ENCODE data around the gene VENTX.

The VENTX gene

DNA sequence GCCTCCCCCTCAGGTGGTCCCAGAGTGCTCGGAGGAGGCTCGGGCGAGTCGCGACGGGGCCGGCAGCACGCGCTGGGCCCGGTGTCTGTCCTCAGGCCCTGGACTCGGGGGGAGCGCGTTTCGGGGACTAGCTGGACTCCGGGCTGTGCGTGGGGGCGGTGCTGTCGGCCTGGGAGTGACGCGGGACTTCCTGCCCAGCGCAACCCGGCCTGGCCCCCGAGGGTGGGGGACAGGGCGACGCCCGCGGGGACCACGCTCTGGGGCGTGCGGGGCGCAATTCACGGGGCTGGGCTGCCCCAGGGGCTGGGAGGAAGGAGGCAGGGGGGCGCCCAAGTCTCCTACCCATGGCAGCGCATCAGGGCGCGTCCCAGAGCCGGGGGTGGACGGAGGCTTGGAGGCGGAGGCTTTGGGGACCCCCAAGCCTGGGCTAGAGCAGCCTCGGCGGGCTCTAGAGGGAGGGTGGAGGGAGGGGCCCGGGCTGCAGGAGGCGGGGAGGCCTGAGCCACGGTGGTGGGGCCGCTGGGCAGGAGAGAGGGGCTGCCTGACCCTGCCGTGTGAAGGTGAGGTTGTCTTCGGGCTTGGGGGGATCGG is 2.3 kb upstream of the VENTX start:
- TF ChIP-seq FOXP2 (optimal IDR thresholded peaks at IDR 0.05; ENCODE audit: control extremely low read depth, extremely low read length, insufficient read depth) (no peak), EZH2 (IDR thresholded peaks at IDR 0.05) (no peak)
- no peaks in the 10 kb centered on the region for H3K36me3 ChIP-seq (ENCODE audit: insufficient read depth, low read length)
- H3K9ac ChIP-seq (ENCODE audit: insufficient read length): no peak overlapping the region
- no peak overlapping the region for H3K27ac ChIP-seq
- H3K9me3 ChIP-seq (ENCODE audit: low read depth, low read length): no peaks in the 10 kb centered on the region
- H3K4me3 ChIP-seq: no peak overlapping the region
- no peak for DNase-seq (ENCODE audit: low read depth, low spot score)

DNA sequence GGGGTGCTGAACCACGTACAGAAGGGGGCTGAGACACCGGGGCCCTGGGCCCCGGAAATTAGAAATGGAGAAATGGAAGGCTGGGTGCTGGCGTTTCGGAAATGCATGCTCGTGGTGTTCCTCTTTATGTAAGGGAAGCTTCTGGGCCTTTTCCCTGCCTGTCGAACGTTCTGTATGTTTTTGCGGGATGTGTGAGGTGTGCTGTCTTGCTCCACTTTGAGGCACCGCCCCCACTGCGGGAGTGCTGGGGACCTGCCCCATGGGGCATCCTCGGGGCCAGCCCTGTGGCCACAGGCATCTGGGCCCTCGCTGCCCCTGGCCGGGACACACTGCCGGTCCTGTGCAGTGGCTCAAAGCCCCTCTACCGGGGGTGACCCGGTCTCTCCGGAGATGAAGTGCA is 1.7 kb upstream of the VENTX start:
- H3K9ac ChIP-seq (ENCODE audit: insufficient read length): no peak overlapping the region
- no peak for DNase-seq (ENCODE audit: low read depth, low spot score)
- no peak for TF ChIP-seq POLR2AphosphoS5 (IDR thresholded peaks at IDR 0.05; ENCODE audit: borderline replicate concordance, low read depth, low read length)
- TF ChIP-seq EZH2 (IDR thresholded peaks at IDR 0.05): no peak
- no peak for TF ChIP-seq FOXP2 (optimal IDR thresholded peaks at IDR 0.05; ENCODE audit: control extremely low read depth, extremely low read length, insufficient read depth)
- H3K9me3 ChIP-seq (ENCODE audit: low read depth, low read length): no peaks in the 10 kb centered on the region
- no peak overlapping the region for H3K4me3 ChIP-seq
- no peaks in the 10 kb centered on the region for H3K36me3 ChIP-seq (ENCODE audit: insufficient read depth, low read length)
- H3K27ac ChIP-seq: no peak overlapping the region

DNA sequence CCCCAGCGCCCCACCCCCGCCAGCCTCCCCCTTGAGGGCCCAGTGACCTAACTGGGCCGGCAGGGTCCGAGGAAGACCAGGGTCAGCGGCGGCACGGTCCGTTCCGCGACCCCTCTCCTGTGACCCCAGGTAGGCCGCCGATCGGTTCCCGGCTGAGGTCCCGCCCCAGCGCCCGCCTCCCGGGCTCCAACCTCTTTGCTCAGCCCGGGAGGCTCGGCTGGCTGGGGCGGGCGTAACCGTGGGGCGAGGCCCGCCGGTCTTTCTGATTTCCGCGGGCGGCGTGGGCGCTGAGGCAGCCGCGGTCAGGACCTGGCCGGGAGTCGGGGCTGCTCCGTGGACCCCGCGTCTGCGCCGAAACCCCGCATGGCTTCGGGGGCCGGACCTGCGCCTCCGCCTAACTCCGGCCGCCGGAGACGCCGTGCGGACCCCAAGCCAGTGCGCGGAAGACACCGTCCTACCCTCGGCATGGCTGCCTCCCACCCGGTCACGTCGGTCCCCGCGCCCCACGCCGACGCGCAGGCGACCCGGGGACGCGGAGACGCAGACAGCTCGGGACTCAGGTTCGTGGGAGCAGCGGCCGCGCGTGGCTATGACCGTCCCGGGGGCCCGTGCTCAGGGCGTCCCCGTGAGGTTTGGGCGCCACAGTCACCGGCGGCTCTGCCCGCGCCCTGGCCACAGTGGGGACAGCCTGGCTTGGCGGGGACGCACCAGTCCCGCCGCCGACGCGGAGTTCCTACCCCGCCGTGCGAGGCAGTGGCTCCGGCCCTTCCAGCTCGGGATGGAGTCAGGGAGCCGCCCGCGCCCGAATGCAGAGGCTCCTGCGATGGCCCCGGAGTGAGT is 1.0 kb upstream of the VENTX start:
- TF ChIP-seq FOXP2 (optimal IDR thresholded peaks at IDR 0.05; ENCODE audit: control extremely low read depth, extremely low read length, insufficient read depth): no peak
- no peak for TF ChIP-seq POLR2AphosphoS5 (IDR thresholded peaks at IDR 0.05; ENCODE audit: borderline replicate concordance, low read depth, low read length)
- TF ChIP-seq EZH2 (IDR thresholded peaks at IDR 0.05): no peak

GRCh38 chr10:133237241-133237587 is 441 bp upstream of the VENTX start:
- Histone ChIP-seq H3K36me3 (ENCODE audit: insufficient read depth, low read length) (no peaks in the 10 kb centered on the region), H3K27ac (no peak overlapping the region), H3K9ac (ENCODE audit: insufficient read length) (no peak overlapping the region), H3K4me3 (no peak overlapping the region), H3K9me3 (ENCODE audit: low read depth, low read length) (no peaks in the 10 kb centered on the region)
- TF ChIP-seq EZH2 (IDR thresholded peaks at IDR 0.05) (no peak), FOXP2 (optimal IDR thresholded peaks at IDR 0.05; ENCODE audit: control extremely low read depth, extremely low read length, insufficient read depth) (no peak), POLR2AphosphoS5 (IDR thresholded peaks at IDR 0.05; ENCODE audit: borderline replicate concordance, low read depth, low read length) (no peak)
- DNase-seq (ENCODE audit: low read depth, low spot score): no peak

More for the DNA sequence above, 1.0 kb upstream of the VENTX start:
- H3K9me3 ChIP-seq (ENCODE audit: low read depth, low read length): no peaks in the 10 kb centered on the region
- no peak overlapping the region for H3K9ac ChIP-seq (ENCODE audit: insufficient read length)
- no peak overlapping the region for H3K27ac ChIP-seq
- DNase-seq (ENCODE audit: low read depth, low spot score): no peak
- no peak overlapping the region for H3K4me3 ChIP-seq
- no peaks in the 10 kb centered on the region for H3K36me3 ChIP-seq (ENCODE audit: insufficient read depth, low read length)

- no peak overlapping the region for H3K4me3 ChIP-seq
- no peak overlapping the region for H3K9ac ChIP-seq (ENCODE audit: insufficient read length)
- no peak for DNase-seq (ENCODE audit: low read depth, low spot score)
- TF ChIP-seq EZH2 (IDR thresholded peaks at IDR 0.05): no peak
- TF ChIP-seq FOXP2 (optimal IDR thresholded peaks at IDR 0.05; ENCODE audit: control extremely low read depth, extremely low read length, insufficient read depth): no peak
- no peak for TF ChIP-seq POLR2AphosphoS5 (IDR thresholded peaks at IDR 0.05; ENCODE audit: borderline replicate concordance, low read depth, low read length)
- H3K36me3 ChIP-seq (ENCODE audit: insufficient read depth, low read length): no peaks in the 10 kb centered on the region
- H3K27ac ChIP-seq: no peak overlapping the region
- H3K9me3 ChIP-seq (ENCODE audit: low read depth, low read length): no peaks in the 10 kb centered on the region
These were observed 780 bp downstream of the VENTX start for GRCh38 chr10:133238466-133238804.

DNA sequence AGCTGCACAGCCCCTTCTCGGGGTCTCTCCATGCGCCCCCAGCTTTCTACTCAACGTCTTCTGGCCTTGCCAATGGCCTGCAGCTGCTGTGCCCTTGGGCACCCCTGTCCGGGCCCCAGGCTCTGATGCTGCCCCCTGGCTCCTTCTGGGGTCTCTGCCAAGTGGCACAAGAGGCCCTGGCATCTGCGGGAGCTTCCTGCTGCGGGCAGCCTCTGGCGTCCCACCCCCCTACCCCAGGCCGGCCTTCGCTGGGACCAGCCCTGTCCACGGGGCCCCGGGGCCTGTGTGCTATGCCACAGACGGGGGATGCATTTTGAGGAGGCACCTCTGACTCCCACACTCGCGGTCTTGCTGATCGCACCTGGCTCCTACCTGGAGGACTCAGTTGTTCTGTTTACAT is 2.3 kb downstream of the VENTX start:
- TF ChIP-seq FOXP2 (optimal IDR thresholded peaks at IDR 0.05; ENCODE audit: control extremely low read depth, extremely low read length, insufficient read depth): no peak
- no peak for TF ChIP-seq EZH2 (IDR thresholded peaks at IDR 0.05)
- no peak for TF ChIP-seq POLR2AphosphoS5 (IDR thresholded peaks at IDR 0.05; ENCODE audit: borderline replicate concordance, low read depth, low read length)
- no peaks in the 10 kb centered on the region for H3K36me3 ChIP-seq (ENCODE audit: insufficient read depth, low read length)
- no peaks in the 10 kb centered on the region for H3K9me3 ChIP-seq (ENCODE audit: low read depth, low read length)
- no peak overlapping the region for H3K9ac ChIP-seq (ENCODE audit: insufficient read length)
- no peak for DNase-seq (ENCODE audit: low read depth, low spot score)
- H3K27ac ChIP-seq: no peak overlapping the region
- H3K4me3 ChIP-seq: no peak overlapping the region

DNA sequence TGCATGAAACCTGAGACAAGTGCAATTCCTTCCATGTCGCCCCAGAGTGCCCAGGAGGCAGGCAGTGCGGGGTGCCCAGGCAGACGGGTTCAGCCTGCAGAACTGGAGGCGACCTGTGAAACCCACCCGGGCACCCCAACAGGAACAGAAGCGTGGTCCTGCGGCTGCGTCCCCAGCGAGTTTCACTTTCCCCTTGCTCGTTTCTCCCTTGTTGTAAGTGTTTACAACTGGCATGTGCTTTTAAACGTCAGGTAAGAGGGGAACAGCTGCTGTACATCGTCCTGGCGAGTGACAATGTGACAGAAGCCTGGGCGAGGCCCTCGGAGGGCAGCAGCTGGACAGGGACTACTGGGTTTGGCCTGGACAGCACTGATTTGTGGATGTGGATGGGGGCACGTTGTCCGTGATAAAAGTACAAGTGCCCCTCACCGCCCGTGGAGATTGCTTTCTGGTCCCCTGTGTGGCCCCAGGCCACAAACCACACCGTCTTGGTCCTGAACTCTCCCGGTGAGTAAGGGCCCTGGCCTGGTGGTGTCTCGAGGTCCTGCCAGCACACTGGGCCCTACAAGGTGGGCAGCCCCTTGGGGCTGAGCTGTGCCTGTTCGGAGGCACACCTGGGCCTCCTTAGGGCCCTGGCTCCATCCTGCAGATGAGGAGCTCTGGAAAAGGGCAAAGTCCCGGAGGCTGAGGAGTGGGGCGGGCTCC is 4.0 kb downstream of the VENTX start:
- Histone ChIP-seq H3K4me3 (no peak overlapping the region), H3K27ac (no peak overlapping the region), H3K9me3 (ENCODE audit: low read depth, low read length) (no peaks in the 10 kb centered on the region), H3K9ac (ENCODE audit: insufficient read length) (no peak overlapping the region), H3K36me3 (ENCODE audit: insufficient read depth, low read length) (no peaks in the 10 kb centered on the region)
- DNase-seq (ENCODE audit: low read depth, low spot score): no peak
- TF ChIP-seq POLR2AphosphoS5 (IDR thresholded peaks at IDR 0.05; ENCODE audit: borderline replicate concordance, low read depth, low read length): no peak
- TF ChIP-seq EZH2 (IDR thresholded peaks at IDR 0.05): no peak
- TF ChIP-seq FOXP2 (optimal IDR thresholded peaks at IDR 0.05; ENCODE audit: control extremely low read depth, extremely low read length, insufficient read depth): no peak

DNA sequence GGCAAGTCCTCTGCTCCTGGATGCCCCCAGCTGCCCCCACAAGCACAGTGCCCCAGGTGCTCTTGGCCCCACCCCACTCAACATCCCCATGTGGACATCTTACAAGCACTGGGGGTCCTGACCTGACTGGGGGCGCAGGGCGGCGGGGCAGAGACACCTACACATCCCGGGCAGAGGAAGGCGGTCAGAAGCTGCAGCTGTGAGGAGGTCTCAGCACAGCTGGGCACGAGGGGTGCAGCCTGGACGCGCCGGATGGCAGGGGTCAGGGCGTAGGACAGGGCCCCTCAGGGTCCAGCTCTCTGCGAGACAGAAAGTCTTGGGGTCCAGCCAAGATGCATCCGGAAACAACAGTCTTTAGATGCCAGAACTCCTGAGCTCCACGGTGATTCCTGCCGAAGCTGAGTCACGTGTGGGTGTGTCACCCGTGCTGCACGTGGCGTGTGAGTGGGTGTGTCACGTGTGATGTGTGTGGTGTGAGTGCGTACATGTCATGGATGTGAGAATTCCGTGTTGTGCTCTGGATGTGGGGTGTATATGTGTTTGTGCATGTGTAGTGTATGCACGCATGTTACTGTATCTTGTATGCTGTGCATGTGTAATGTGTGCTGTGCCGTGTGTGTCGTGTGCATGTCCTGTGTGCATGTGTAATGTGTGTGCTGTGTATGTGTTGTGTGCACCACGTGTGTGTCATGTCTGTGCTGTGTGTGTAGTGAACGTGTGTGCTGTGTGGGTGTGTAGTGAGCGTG is 5.1 kb downstream of the VENTX start:
- no peak for DNase-seq (ENCODE audit: low read depth, low spot score)
- Histone ChIP-seq H3K9ac (ENCODE audit: insufficient read length) (no peak overlapping the region), H3K9me3 (ENCODE audit: low read depth, low read length) (no peaks in the 10 kb centered on the region)

More for the DNA sequence above, 5.1 kb downstream of the VENTX start:
- H3K27ac ChIP-seq: no peak overlapping the region
- no peaks in the 10 kb centered on the region for H3K36me3 ChIP-seq (ENCODE audit: insufficient read depth, low read length)
- no peak overlapping the region for H3K4me3 ChIP-seq
- TF ChIP-seq FOXP2 (optimal IDR thresholded peaks at IDR 0.05; ENCODE audit: control extremely low read depth, extremely low read length, insufficient read depth) (no peak), EZH2 (IDR thresholded peaks at IDR 0.05) (no peak), POLR2AphosphoS5 (IDR thresholded peaks at IDR 0.05; ENCODE audit: borderline replicate concordance, low read depth, low read length) (no peak)

Data from SK-N-MC (cell line).